ENCODE measurements around the gene KIFAP3.
"Not testable (repeated sequence)": the region's sequence is repeated elsewhere in the genome, so short reads cannot be mapped to it uniquely, and the experiment has no call there.

The KIFAP3 gene

GRCh38 chr1:169884634-169885033, 189.9 kb downstream of the KIFAP3 start:
- DNase-seq: no peak

GRCh38 chr1:169882039-169882511, 192.4 kb downstream of the KIFAP3 start:
- DNase-seq: no peak

GRCh38 chr1:169879034-169879840, 195.3 kb downstream of the KIFAP3 start:
- DNase-seq: no peak

- DNase-seq: no peak
Measured at GRCh38 chr1:169878498-169878897, 196.0 kb downstream of the KIFAP3 start.

- no peak for DNase-seq
Measured at GRCh38 chr1:169877800-169878491, 196.5 kb downstream of the KIFAP3 start.

GRCh38 chr1:169874229-169874628, 200.3 kb downstream of the KIFAP3 start:
- no peak for DNase-seq

DNA sequence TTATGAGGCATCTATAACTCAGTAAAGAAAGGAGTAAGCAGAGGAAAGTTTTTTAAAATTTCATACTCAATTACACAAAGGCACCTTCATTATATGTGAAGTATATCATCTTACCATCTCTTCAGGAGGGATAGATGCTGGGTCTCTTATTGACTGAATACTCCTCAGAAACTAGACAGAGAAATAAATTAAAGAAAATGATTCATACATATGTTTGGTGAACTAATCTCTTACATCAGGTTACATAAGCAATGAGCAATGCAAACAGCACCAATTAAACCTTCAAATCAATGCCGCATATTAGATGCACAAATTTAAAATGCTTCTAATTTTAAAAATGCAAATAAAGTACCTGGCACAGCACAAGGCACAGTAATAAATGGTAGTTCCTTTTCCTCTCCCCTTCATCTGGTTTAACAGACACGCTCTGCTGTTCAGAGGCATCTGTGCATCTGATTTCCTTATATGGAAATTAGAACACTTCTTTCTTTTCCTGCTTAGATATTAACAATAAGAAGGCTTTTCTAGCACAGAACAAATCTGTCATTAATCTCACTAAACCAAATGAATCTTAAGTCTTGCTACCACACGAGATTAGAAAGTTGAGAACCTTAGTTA, 200.8 kb downstream of the KIFAP3 start:
- DNase-seq: no peak

GRCh38 chr1:169872906-169873305, 201.6 kb downstream of the KIFAP3 start:
- no peak for DNase-seq

- not testable (repeated sequence) for DNase-seq
Measured at GRCh38 chr1:169871988-169872387, 202.5 kb downstream of the KIFAP3 start.

Measured in eye (tissue), 1 donor.